ENCODE measurements around the gene SLC16A5.
"Not testable (repeated sequence)": the region's sequence is repeated elsewhere in the genome, so short reads cannot be mapped to it uniquely, and the experiment has no call there.

Gene SLC16A5

GRCh38 chr17:75133607-75134347 lies 46.0 kb downstream of the SLC16A5 start:
- DNase-seq: not testable (repeated sequence)

DNA sequence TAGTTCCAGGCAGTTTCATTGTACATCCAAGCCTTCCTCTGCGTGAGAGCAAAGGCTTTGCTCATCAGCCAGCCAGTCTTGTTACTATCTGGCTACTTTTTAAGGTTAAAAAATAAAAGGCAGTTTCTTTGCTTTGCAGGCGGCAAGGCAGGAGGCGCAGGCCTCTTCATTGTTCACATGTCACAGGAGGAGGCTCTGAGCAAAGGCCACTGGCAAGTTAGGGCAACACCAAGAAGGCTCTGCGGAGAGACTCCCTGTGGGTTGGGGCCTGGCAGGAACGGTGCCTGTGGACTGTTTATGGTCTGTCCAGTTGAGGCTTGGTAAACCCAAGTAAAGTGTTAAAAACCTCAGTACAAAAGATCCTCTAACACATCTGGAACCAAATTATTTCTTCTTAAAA lies 47.7 kb downstream of the SLC16A5 start:
- no peak for DNase-seq

DNA sequence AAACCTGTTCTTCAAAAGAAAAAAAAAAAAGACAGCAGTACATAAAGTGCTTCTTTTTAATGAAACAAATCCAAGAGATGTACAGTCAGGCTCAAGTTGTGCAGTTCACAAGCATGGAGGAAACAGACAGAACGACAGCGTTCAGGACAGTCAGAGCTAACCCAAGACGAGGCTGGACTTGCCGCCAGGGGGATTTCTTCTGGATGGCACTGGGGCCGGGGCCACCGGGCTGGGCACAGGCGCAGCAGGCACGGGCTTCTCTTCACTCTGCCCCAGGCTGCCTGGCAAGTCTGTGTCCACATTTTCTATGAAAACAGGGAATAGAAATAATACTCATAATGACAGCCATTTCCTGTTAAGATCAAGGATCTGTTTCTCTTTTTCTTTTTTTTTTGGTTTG lies 48.2 kb downstream of the SLC16A5 start:
- no peak for DNase-seq

- not testable (repeated sequence) for DNase-seq
Observed at GRCh38 chr17:75137762-75138161, 50.0 kb downstream of the SLC16A5 start.

- no peak for DNase-seq
Observed at GRCh38 chr17:75138519-75138918, 50.8 kb downstream of the SLC16A5 start.

DNA sequence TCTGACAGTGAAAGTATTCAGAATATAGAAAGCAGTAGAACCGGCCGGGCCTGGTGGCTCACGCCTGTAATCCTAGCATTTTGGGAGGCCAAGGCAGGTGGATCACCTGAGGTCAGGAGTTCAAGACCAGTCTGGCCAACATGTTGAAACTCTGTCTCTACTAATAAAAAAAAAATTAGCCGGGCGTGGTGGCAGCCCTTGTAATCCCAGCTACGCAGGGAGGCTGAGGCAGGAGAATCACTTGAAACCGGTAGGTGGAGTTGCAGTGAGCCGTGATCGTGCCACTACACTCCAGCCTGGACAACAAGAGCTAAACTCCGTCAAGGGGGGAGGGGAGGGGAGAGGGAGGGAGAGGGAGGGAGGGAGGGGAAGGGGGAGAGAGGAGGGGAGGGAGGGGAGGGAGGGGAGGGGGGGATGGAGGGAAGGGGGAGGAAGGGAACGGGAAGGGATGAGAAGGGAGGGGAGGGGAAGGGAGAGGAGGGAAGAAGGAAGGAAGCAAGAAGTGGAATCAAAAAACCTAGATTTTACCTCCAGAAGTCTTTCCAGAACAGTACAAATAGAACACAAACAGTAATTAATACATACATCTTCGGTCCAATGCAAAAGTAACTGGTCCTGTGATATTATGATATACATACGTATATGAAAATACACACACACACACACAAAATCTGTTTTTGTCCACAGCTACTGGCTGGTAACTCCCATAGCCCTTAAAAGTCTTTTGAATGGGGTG lies 54.6 kb downstream of the SLC16A5 start:
- DNase-seq: no peak

GRCh38 chr17:75144816-75145512 lies 57.2 kb downstream of the SLC16A5 start:
- no peak for DNase-seq

DNA sequence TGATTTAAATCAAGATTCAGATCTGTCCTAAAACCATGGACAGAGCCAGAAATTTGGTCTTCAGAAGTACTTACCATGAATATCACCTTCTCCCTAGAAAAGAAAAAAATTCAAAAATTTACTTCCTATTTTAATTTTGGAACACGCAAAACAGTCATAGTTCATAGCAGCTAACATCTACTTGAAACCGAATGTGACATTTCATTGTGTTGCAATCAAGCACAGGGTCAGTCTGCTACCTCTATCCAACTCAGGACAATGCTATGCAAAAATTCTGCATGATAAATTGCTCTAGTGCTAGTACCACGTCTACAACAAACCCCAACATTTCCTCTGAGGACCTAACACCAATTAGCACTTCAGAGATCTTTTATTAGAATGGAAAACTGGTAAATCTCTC lies 58.8 kb downstream of the SLC16A5 start:
- no peak for DNase-seq

DNA sequence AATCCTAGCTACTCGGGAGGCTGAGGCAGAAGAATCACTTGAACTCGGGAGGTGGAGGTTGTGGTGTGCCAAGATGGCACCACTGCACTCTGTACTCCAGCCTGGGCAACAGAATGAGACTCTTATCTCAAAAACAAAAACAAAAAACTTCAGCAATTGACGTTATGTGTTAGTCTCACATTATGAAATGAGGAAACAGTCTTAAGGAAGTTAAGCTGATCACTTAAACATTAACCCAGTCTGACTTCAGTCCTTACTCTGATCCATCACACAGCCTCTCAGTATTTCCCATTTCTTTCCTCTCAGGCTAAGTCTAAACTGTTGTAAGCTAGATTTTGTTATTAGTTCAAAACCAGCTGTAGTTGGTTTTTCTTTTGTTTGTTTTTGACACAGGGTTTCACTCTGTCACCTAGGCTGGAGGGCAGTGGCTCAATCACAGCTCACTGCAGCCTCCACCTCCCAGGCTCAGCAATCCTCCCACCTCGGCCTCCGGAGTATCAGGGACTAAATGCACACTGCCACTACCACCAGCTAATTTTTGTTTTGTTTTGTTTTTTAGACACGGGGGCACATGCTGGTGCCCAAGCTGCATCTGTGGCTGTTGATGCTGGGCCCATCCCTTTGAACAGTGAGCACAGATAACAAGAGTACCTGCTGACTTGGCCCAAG lies 60.3 kb downstream of the SLC16A5 start:
- no peak for DNase-seq

DNA sequence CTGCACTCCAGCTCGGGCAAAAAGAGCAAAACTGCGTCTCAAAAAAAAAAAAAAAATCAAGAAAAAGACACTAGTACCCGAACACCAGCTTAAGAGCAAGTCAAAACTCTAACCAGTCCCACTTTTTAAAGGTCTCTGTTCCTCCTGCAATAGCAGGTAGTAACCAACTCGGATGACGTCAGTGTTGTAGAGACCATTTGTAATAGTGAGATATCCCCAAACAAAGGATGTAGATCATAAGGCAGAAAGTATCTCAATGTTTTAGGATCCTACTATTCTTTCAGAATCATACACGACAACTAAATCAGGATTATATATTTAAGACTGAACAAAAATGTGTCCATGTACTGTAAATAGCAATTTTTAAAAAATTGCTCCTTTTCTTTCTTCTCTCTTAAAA lies 64.2 kb downstream of the SLC16A5 start:
- DNase-seq: no peak

DNA sequence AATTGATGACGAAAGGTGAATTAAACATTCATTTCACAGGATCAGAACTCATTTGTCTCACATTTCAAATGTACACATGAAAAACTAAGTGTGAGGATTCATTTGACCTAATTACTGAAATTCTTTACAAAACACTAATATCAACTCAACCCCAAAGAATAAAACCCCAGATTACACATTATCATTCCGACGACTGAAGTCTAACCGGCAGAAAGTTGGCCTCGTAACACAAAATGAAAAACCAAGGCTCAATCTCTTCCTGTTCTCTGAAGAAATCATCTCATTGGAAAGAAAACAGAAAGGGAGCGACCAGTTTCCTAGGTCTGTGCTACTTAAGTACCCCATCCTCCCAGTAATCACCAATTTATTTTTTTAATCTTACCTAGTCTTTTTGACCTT lies 64.8 kb downstream of the SLC16A5 start:
- no peak for DNase-seq

DNA sequence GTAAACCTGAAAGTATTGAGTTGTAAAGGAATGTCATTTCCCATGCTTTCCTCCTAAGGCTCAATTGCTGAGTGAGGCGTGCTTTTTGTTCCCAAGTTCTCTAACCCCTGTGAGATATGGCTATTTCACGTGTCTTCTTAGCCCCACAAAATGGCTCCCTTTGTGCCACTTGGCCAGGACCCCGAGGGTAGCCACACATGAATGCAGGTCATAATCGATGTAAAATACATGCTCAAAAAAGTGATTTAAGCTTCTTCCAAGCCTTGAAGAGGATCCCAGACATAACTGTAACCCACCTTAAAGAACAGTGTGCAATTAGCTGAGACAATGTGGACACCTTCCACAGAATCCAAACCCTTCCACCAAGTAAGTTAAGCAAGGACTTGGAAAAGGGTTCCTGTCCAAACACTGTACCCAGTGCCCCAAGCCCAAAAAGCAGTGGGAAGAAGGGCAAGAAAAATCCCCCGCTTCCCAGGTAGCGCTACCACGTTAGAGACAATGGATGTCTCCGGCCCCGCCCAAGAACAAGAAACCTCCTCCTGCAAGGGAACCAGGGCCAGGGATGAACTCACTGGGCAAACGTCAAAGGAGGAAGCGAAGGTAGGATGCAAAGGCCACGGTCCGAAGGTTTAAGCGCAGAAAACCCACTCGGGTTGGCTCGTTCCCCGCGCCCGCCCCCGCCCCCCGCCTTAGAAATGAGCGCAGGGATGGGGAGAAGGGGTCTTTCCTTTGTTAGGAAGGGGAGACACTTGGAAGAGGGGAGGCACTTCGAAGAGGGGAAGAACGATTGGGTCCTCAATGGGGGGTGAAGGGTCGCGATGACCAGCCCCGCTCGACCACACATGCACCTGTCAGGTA lies 65.4 kb downstream of the SLC16A5 start:
- peak; percentile 20 for DNase-seq

- peak; percentile 16 for DNase-seq
Observed at GRCh38 chr17:75153780-75154194, 66.0 kb downstream of the SLC16A5 start.

- peak; percentile 88 for DNase-seq
Observed at GRCh38 chr17:75154195-75155106, 66.7 kb downstream of the SLC16A5 start, which contains the start of gene JPT1. TSS of gene JPT1 (minus strand) at chr17:75154512. CDS start at chr17:75154397, 115 bp downstream.

- no peak for DNase-seq
Observed at GRCh38 chr17:75155191-75155601, 67.4 kb downstream of the SLC16A5 start.
